Loucy (cell line): Measurements from ENCODE around the gene LSM7.

ENCODE experiments used
- H2AFZ ChIP-seq: fragments of 200-600 bp; sonication (generic); 2 replicates; pipeline ENCODE4 v1.6.0; 2016; ENCODE audit warnings: antibody characterized with exemption, mild to moderate bottlenecking, low read length, moderate library complexity
- H3F3A ChIP-seq: fragments of 200-600 bp; 2 replicates; pipeline ENCODE4 v1.6.0; 2016; ENCODE audit warnings: antibody characterized with exemption, low read depth, mild to moderate bottlenecking
- H3K27me3 ChIP-seq: fragments of 200-600 bp; sonication (generic); 2 replicates; pipeline ENCODE4 v1.6.1; 2014; ENCODE audit warnings: low read length, mild to moderate bottlenecking; ENCODE audit not compliant: insufficient read depth, poor library complexity, severe bottlenecking
- H3K36me3 ChIP-seq: fragments of 200-600 bp; sonication (generic); 2 replicates; pipeline ENCODE4 v1.6.1; 2016; ENCODE audit warnings: low read length; ENCODE audit not compliant: insufficient read depth
- H3K4me1 ChIP-seq: fragments of 200-600 bp; sonication (generic); 2 replicates; pipeline ENCODE4 v1.5.1; 2014; ENCODE audit warnings: low read length, mild to moderate bottlenecking; ENCODE audit not compliant: insufficient read depth, poor library complexity, severe bottlenecking
- H3K4me2 ChIP-seq: fragments of 200-600 bp; sonication (generic); 2 replicates; pipeline ENCODE4 v1.6.0; 2014; ENCODE audit warnings: antibody characterized with exemption, low read length, low read depth, mild to moderate bottlenecking; ENCODE audit not compliant: poor library complexity, severe bottlenecking
- H3K4me3 ChIP-seq: fragments of 200-600 bp; sonication (generic); 2 replicates; pipeline ENCODE4 v1.5.1; 2014; ENCODE audit warnings: low read length, mild to moderate bottlenecking, mixed read lengths; ENCODE audit not compliant: poor library complexity, severe bottlenecking
- H3K79me2 ChIP-seq: fragments of 200-600 bp; sonication (generic); 2 replicates; pipeline ENCODE4 v1.6.1; 2014; ENCODE audit warnings: low read length; ENCODE audit not compliant: insufficient read depth
- H3K9ac ChIP-seq: fragments of 200-600 bp; sonication (generic); 2 replicates; pipeline ENCODE4 v1.6.0; 2014; ENCODE audit warnings: mild to moderate bottlenecking, low read depth, low read length, moderate library complexity; ENCODE audit not compliant: poor library complexity, severe bottlenecking
- H3K9me2 ChIP-seq: fragments of 200-600 bp; sonication (generic); replicated peaks from 2 replicates; pipeline ENCODE4 v1.6.1; 2016; ENCODE audit warnings: low read depth, low read length, mixed read lengths
- H3K9me3 ChIP-seq: fragments of 200-600 bp; sonication (generic); 2 replicates; pipeline ENCODE4 v1.6.1; 2014; ENCODE audit warnings: mild to moderate bottlenecking, antibody characterized with exemption, low read length, low read depth; ENCODE audit not compliant: insufficient read depth
- H4K20me1 ChIP-seq: fragments of 200-600 bp; sonication (generic); 2 replicates; pipeline ENCODE4 v1.6.0; 2014; ENCODE audit warnings: antibody characterized with exemption, low read length, mild to moderate bottlenecking; ENCODE audit not compliant: insufficient read depth, poor library complexity, severe bottlenecking
- CTCF ChIP-seq: fragments of 200-600 bp; sonication (generic); conservative IDR thresholded peaks from 2 replicates; pipeline ENCODE4 v1.5.1; 2014; ENCODE audit warnings: mild to moderate bottlenecking, antibody characterized with exemption, low read length
- EZH2phosphoT487 ChIP-seq: fragments of 200-600 bp; IDR thresholded peaks from 2 replicates; pipeline ENCODE4 v1.6.1; 2018; ENCODE audit warnings: antibody characterized with exemption, mild to moderate bottlenecking, moderate library complexity, borderline replicate concordance

Gene LSM7

GRCh38 chr19:2341244-2341751 lies 12.9 kb upstream of the LSM7 start:
- Histone ChIP-seq H3K9me3 (no peaks in the 10 kb centered on the region), H3K9ac (no peak overlapping the region), H2AFZ (no peak overlapping the region), H3K36me3 (peaks cover 24% of the 10 kb centered on the region; the same call in 1 of the 2 replicates), H3K9me2 (no peaks in the 10 kb centered on the region), H3K27me3 (no peaks in the 10 kb centered on the region), H3K4me3 (no peak overlapping the region), H3K4me1 (no peaks in the 10 kb centered on the region), H4K20me1 (peaks cover 13% of the 10 kb centered on the region), H3K4me2 (no peak overlapping the region), H3F3A (no peaks in the 10 kb centered on the region), H3K79me2 (peaks cover 24% of the 10 kb centered on the region)
- TF ChIP-seq EZH2phosphoT487 (no peak), CTCF (no peak)

GRCh38 chr19:2340496-2341243 lies 12.3 kb upstream of the LSM7 start:
- Histone ChIP-seq H3K9ac (no peak overlapping the region), H3K9me2 (no peaks in the 10 kb centered on the region)

GRCh38 chr19:2339644-2340310 lies 11.4 kb upstream of the LSM7 start:
- TF ChIP-seq CTCF: no peak
- no peak for TF ChIP-seq EZH2phosphoT487
- Histone ChIP-seq H3K9ac (no peak overlapping the region), H4K20me1 (peaks cover 27% of the 10 kb centered on the region), H3K4me1 (no peaks in the 10 kb centered on the region), H3K4me2 (no peak overlapping the region), H3K27me3 (no peaks in the 10 kb centered on the region), H3K9me2 (no peaks in the 10 kb centered on the region), H2AFZ (no peak overlapping the region), H3F3A (no peaks in the 10 kb centered on the region), H3K9me3 (no peaks in the 10 kb centered on the region), H3K4me3 (no peak overlapping the region), H3K79me2 (peaks cover 39% of the 10 kb centered on the region), H3K36me3 (peaks cover 21% of the 10 kb centered on the region; the same call in 1 of the 2 replicates)

More at GRCh38 chr19:2340496-2341243, 12.3 kb upstream of the LSM7 start:
- no peak overlapping the region for H2AFZ ChIP-seq
- no peak overlapping the region for H3K4me3 ChIP-seq
- no peaks in the 10 kb centered on the region for H3F3A ChIP-seq
- H3K27me3 ChIP-seq: no peaks in the 10 kb centered on the region
- TF ChIP-seq CTCF: no peak
- no peak for TF ChIP-seq EZH2phosphoT487
- no peaks in the 10 kb centered on the region for H3K9me3 ChIP-seq
- peaks cover 30% of the 10 kb centered on the region for H3K79me2 ChIP-seq
- peaks cover 24% of the 10 kb centered on the region; the same call in 1 of the 2 replicates for H3K36me3 ChIP-seq
- H4K20me1 ChIP-seq: peaks cover 18% of the 10 kb centered on the region
- H3K4me1 ChIP-seq: no peaks in the 10 kb centered on the region
- H3K4me2 ChIP-seq: no peak overlapping the region
